H1 (cell line): Measurements from ENCODE around the gene UBL5. TPM values are rescaled to one million over a fixed set of nuclear protein-coding genes. Genes with fewer than 3 reads are reported as not detected.

Experiments used
- ASH2L ChIP-seq: fragments of 200-600, 300-600 bp; sonication (generic); IDR thresholded peaks from one replicate; pipeline ENCODE4 v1.7.1; 2017; ENCODE audit warnings: low read length
- BACH1 ChIP-seq: IDR thresholded peaks from 2 replicates; pipeline ENCODE4 v1.6.1; 2012; ENCODE audit warnings: low read length, improper control_type of control experiment
- BRCA1 ChIP-seq: IDR thresholded peaks from 2 replicates; pipeline ENCODE4 v1.6.1; 2012; ENCODE audit warnings: low read depth, low read length, improper control_type of control experiment
- CBX5 ChIP-seq: fragments of 300-800, 300-1000 bp; sonication (generic); IDR thresholded peaks from 2 replicates; pipeline ENCODE4 v1.7.1; 2016; ENCODE audit warnings: antibody characterized with exemption, low read length, low read depth
- CBX8 ChIP-seq: fragments of 300-800, 300-1000 bp; sonication (generic); IDR thresholded peaks from 2 replicates; pipeline ENCODE4 v1.7.1; 2016; ENCODE audit warnings: low read depth, low read length, borderline replicate concordance
- CEBPB ChIP-seq: IDR thresholded peaks from 2 replicates; pipeline ENCODE4 v1.6.1; 2012; ENCODE audit warnings: low read depth, low read length
- GABPA ChIP-seq: IDR thresholded peaks from 2 replicates; pipeline ENCODE4 v1.6.1; 2011; ENCODE audit warnings: mild to moderate bottlenecking, low read length, moderate library complexity, borderline replicate concordance; ENCODE audit not compliant: insufficient read depth
- GTF2F1 ChIP-seq: IDR thresholded peaks from 2 replicates; pipeline ENCODE4 v1.6.1; 2012; ENCODE audit warnings: low read depth, low read length, improper control_type of control experiment, borderline replicate concordance
- KDM4A ChIP-seq: IDR thresholded peaks from one replicate; pipeline ENCODE4 v1.7.1; 2012; ENCODE audit warnings: low read depth, mild to moderate bottlenecking, moderate library complexity, low read length, inconsistent platforms; ENCODE audit not compliant: severe bottlenecking
- MAX ChIP-seq: IDR thresholded peaks from 2 replicates; pipeline ENCODE4 v1.6.1; 2012; ENCODE audit warnings: inconsistent platforms
- POLR2A ChIP-seq, 2 experiments: IDR thresholded peaks; 1 replicate in 1 of 2; 2 replicates in 1 of 2; pipeline ENCODE4 v1.6.1; 2011; ENCODE audit warnings: low read depth in 2 of 2, low read length in 2 of 2, mild to moderate bottlenecking in 2 of 2; ENCODE audit errors: control extremely low read depth in 1 of 2
- POLR2AphosphoS5 ChIP-seq: IDR thresholded peaks from 2 replicates; pipeline ENCODE4 v1.6.1; 2011; ENCODE audit warnings: low read depth, low read length
- POU5F1 ChIP-seq: IDR thresholded peaks from 2 replicates; pipeline ENCODE4 v1.6.1; 2011; ENCODE audit warnings: low read depth, mild to moderate bottlenecking, low read length, moderate library complexity
- RAD21 ChIP-seq, 2 experiments: IDR thresholded peaks in 1 of 2; conservative IDR thresholded peaks in 1 of 2; 2 replicates each; pipeline ENCODE4 v1.6.1; 2011; ENCODE audit warnings: low read depth in 2 of 2, low read length in 2 of 2, improper control_type of control experiment in 1 of 2, inconsistent platforms in 1 of 2, mild to moderate bottlenecking in 1 of 2, moderate library complexity in 1 of 2
- SAP30 ChIP-seq: fragments of 300-600 bp; sonication (generic); IDR thresholded peaks from 2 replicates; pipeline ENCODE4 v1.7.1; 2012; ENCODE audit warnings: low read length, moderate library complexity, mild to moderate bottlenecking, inconsistent platforms; ENCODE audit not compliant: insufficient read depth, insufficient replicate concordance
- SIN3A ChIP-seq, 2 experiments: IDR thresholded peaks in 1 of 2; conservative IDR thresholded peaks in 1 of 2; 2 replicates each; pipeline ENCODE4 v1.6.1; 2011 to 2012; ENCODE audit warnings: low read length in 2 of 2, improper control_type of control experiment in 1 of 2, low read depth in 1 of 2, mild to moderate bottlenecking in 1 of 2
- TAF1 ChIP-seq: IDR thresholded peaks from 2 replicates; pipeline ENCODE4 v1.6.1; 2011; ENCODE audit warnings: mild to moderate bottlenecking, low read depth, low read length
- TBP ChIP-seq: IDR thresholded peaks from 2 replicates; pipeline ENCODE4 v1.6.1; 2011; ENCODE audit warnings: low read depth, low read length, improper control_type of control experiment
- TEAD4 ChIP-seq: IDR thresholded peaks from 2 replicates; pipeline ENCODE4 v1.6.1; 2012; ENCODE audit warnings: low read depth, low read length, inconsistent platforms, mixed read lengths
- ZNF274 ChIP-seq: IDR thresholded peaks from 2 replicates; pipeline ENCODE4 v1.7.0; 2012; ENCODE audit warnings: low read length, borderline replicate concordance; ENCODE audit errors: extremely low read depth
- polyA plus RNA-seq, 7 experiments: library from polyadenylated mRNA; depleted of rRNA in 3 of 7; stranded (reverse) in 5 of 7; unstranded in 2 of 7; fragments of >200 nt in 5 of 7; fragments of 200-250 nt in 2 of 7; gene quantifications; 1 replicate in 5 of 7; 2 replicates in 1 of 7; 4 replicates in 1 of 7; pipeline versions ENCODE4 v1.2.1 to v1.2.3, GENCODE V29; 2011 to 2013; ENCODE audit warnings: missing spikeins in 2 of 7, mixed read lengths in 2 of 7
- total RNA-seq: library from RNA; stranded (reverse); fragmentation: NEBNext Ultra II Directional; extraction: Animal tissue kit (Norgen Biotek cat#: 25700); gene quantifications from 2 replicates; pipeline ENCODE4 v1.2.1, GENCODE V29; 2021
- TF ChIP-seq, protein P1 (sequence below), 3 experiments: IDR thresholded peaks; 1 replicate in 2 of 3; 2 replicates in 1 of 3; pipeline versions ENCODE4 v1.5.1 to v1.6.1; 2011; ENCODE audit warnings: low read length in 3 of 3, mild to moderate bottlenecking in 3 of 3, inconsistent platforms in 2 of 3, low read depth in 1 of 3, moderate library complexity in 1 of 3; ENCODE audit not compliant: insufficient read depth in 1 of 3; ENCODE audit errors: control extremely low read depth in 1 of 3

The UBL5 gene
- total and polyA plus RNA-seq, 2 of the 8 experiments (the other 6 are each of a cell fraction or from before 2014, with no cell fraction given), result 416 to 1,209 TPM

- TF ChIP-seq GTF2F1 (no peak), BACH1 (no peak), KDM4A (peak; percentile 65), GABPA (no peak), CBX5 (no peak), MAX (peak; percentile 97), CEBPB (no peak), TAF1 (peak; percentile 69), BRCA1 (no peak), CBX8 (no peak), TEAD4 (no peak), POU5F1 (no peak), ZNF274 (no peak), RAD21 (IDR thresholded peaks at IDR 0.05 in 1 of 2, conservative IDR thresholded peaks at IDR 0.05 in 1 of 2; ENCODE audit: low read depth in 2 of 2, low read length in 2 of 2) (peak in 1 of 2 experiments; percentile 25; a peak in 1 of 4 replicates), TBP (peak; percentile 68; the same call in 1 of the 2 replicates), POLR2A (IDR thresholded peaks at IDR 0.05; ENCODE audit: control extremely low read depth in 1 of 2, low read depth in 2 of 2, low read length in 2 of 2) (peak in 1 of 2 experiments; percentile 80; a peak in 2 of 3 replicates), SIN3A (conservative IDR thresholded peaks at IDR 0.05 in 1 of 2, IDR thresholded peaks at IDR 0.05 in 1 of 2; ENCODE audit: low read depth in 1 of 2, low read length in 2 of 2) (peak in 1 of 2 experiments; percentile 82; a peak in 2 of 4 replicates), SAP30 (peak; percentile 76), ASH2L (peak; percentile 73), POLR2AphosphoS5 (peak; percentile 75)
- TF ChIP-seq, protein P1, sequence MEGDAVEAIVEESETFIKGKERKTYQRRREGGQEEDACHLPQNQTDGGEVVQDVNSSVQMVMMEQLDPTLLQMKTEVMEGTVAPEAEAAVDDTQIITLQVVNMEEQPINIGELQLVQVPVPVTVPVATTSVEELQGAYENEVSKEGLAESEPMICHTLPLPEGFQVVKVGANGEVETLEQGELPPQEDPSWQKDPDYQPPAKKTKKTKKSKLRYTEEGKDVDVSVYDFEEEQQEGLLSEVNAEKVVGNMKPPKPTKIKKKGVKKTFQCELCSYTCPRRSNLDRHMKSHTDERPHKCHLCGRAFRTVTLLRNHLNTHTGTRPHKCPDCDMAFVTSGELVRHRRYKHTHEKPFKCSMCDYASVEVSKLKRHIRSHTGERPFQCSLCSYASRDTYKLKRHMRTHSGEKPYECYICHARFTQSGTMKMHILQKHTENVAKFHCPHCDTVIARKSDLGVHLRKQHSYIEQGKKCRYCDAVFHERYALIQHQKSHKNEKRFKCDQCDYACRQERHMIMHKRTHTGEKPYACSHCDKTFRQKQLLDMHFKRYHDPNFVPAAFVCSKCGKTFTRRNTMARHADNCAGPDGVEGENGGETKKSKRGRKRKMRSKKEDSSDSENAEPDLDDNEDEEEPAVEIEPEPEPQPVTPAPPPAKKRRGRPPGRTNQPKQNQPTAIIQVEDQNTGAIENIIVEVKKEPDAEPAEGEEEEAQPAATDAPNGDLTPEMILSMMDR (IDR thresholded peaks at IDR 0.05; ENCODE audit: control extremely low read depth in 1 of 3, insufficient read depth in 1 of 3, low read depth in 1 of 3, low read length in 3 of 3), result peak in 2 of 3 experiments; percentile 10 to 12; a peak in 1 of 4 replicates
Measured at GRCh38 chr19:9792206-9793070, 35.3 kb upstream of the UBL5 start (continued).
